Right atrium auricular region (tissue), 2 donors: Measurements from ENCODE around the gene WDFY2. TPM values are rescaled to one million over a fixed set of nuclear protein-coding genes. Genes with fewer than 3 reads are reported as not detected.

Source experiments
- DNase-seq: peaks from one replicate; pipeline ENCODE4 v3.0.0-alpha.2; 2019; ENCODE audit warnings: low spot score
- H3K27ac ChIP-seq, 2 donors: fragments of 200-600 bp; sonication (generic); 1 replicate in 1 of 2; 2 replicates in 1 of 2; pipeline ENCODE4 v1.5.1; 2016 to 2019
- H3K27me3 ChIP-seq, 2 donors: fragments of 200-600 bp; sonication (generic); one replicate each; pipeline versions ENCODE4 v1.5.1 to v1.6.0; 2017 to 2019
- H3K36me3 ChIP-seq: fragments of 200-600 bp; sonication (generic); one replicate; pipeline ENCODE4 v1.5.1; 2016
- H3K4me1 ChIP-seq, 2 donors: fragments of 200-600 bp; sonication (generic); one replicate each; pipeline versions ENCODE4 v1.5.1 to v1.6.0; 2017 to 2019
- H3K4me3 ChIP-seq, 2 donors: fragments of 200-600 bp; sonication (generic); 1 replicate in 1 of 2; 2 replicates in 1 of 2; pipeline ENCODE4 v1.5.1; 2017 to 2019; ENCODE audit warnings: mild to moderate bottlenecking in 1 of 2, moderate library complexity in 1 of 2
- H3K9me3 ChIP-seq, 2 donors: fragments of 200-600 bp; sonication (generic); one replicate each; pipeline ENCODE4 v1.5.1; 2019
- total RNA-seq, 2 donors: library from RNA; depleted of rRNA; stranded (reverse); fragments of >200 nt; gene quantifications; one replicate each; pipeline ENCODE4 v1.1.0, GENCODE V29; 2016
- TF ChIP-seq, protein P1 (sequence below), 2 donors: fragments of 200-600 bp; sonication (generic); IDR thresholded peaks; one replicate each; pipeline ENCODE4 v1.5.1; 2019; ENCODE audit warnings: antibody characterized with exemption in 2 of 2

Gene WDFY2
- total RNA-seq, 2 donors from 2014 or later = 2.3 to 3.8 TPM

DNA sequence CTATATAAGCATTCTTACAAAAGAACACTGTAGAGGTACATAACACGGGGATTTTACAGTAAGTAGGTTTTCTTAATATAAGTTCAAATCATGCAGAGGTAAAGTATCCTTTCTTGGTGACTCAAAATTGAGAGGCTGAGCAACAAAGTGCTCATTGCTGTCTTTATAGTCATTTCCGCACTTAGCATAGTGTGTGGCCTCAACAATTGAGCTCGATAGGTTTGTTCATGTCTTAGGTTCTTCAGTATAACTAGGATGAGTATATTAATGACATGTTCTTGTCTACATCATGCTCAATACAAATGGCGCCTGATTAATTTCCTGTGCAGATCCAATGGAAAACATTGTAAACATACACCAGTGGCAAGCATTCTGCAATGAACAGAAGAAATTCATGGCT is 1.4 kb downstream of the WDFY2 start:
- H3K4me3 ChIP-seq = peak overlapping the region; percentile 63 to 98
- no peak for DNase-seq
- TF ChIP-seq, protein P1, sequence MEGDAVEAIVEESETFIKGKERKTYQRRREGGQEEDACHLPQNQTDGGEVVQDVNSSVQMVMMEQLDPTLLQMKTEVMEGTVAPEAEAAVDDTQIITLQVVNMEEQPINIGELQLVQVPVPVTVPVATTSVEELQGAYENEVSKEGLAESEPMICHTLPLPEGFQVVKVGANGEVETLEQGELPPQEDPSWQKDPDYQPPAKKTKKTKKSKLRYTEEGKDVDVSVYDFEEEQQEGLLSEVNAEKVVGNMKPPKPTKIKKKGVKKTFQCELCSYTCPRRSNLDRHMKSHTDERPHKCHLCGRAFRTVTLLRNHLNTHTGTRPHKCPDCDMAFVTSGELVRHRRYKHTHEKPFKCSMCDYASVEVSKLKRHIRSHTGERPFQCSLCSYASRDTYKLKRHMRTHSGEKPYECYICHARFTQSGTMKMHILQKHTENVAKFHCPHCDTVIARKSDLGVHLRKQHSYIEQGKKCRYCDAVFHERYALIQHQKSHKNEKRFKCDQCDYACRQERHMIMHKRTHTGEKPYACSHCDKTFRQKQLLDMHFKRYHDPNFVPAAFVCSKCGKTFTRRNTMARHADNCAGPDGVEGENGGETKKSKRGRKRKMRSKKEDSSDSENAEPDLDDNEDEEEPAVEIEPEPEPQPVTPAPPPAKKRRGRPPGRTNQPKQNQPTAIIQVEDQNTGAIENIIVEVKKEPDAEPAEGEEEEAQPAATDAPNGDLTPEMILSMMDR (IDR thresholded peaks at IDR 0.05) = no peak
- no peaks in the 10 kb centered on the region for H3K27me3 ChIP-seq
- H3K27ac ChIP-seq = peak overlapping the region in 1 of 2 donors; percentile 92
- H3K36me3 ChIP-seq = no peaks in the 10 kb centered on the region
- H3K9me3 ChIP-seq = no peaks in the 10 kb centered on the region
- peaks cover 0 to 23% of the 10 kb centered on the region in 2 donors for H3K4me1 ChIP-seq

- peaks cover 0 to 30% of the 10 kb centered on the region in 2 donors for H3K4me1 ChIP-seq
- TF ChIP-seq, protein P1 (IDR thresholded peaks at IDR 0.05) = no peak
Observed at GRCh38 chr13:51587372-51587771, 3.1 kb downstream of the WDFY2 start.

DNA sequence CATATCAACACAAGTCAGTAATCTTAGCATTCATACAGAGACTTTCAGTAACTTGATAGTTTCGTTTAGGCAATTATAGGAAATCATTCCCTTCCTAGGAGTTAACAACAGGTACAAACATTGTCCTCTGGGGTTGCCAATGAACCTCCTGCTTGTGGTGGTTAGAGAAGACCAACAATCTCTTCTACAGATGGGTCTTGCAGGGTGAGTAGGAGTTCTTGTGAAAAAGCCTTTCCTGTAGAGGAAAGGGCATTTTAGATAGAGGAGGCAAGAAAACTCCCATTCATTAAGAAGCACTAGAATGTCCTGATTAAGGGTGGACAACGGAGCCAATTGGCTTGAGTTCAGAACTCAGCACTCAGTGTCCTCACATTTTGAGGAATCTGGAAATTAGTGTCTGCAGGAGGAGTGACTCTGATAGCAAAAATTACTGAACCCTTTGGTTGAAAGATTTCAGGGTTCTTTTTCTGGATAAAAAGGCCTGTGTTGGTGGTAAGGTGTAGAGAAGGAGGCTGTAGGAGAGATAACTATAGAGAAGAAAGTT is 4.2 kb downstream of the WDFY2 start:
- DNase-seq = no peak
- Histone ChIP-seq H3K4me3 (no peak overlapping the region), H3K36me3 (no peaks in the 10 kb centered on the region), H3K9me3 (no peaks in the 10 kb centered on the region), H3K27me3 (no peaks in the 10 kb centered on the region), H3K27ac (no peak overlapping the region), H3K4me1 (peaks cover 0 to 30% of the 10 kb centered on the region in 2 donors)
- TF ChIP-seq, protein P1 (IDR thresholded peaks at IDR 0.05) = no peak

More at GRCh38 chr13:51587372-51587771, 3.1 kb downstream of the WDFY2 start:
- Histone ChIP-seq H3K27me3 (no peaks in the 10 kb centered on the region), H3K36me3 (no peaks in the 10 kb centered on the region), H3K4me3 (no peak overlapping the region), H3K27ac (no peak overlapping the region), H3K9me3 (no peaks in the 10 kb centered on the region)
- DNase-seq = no peak

DNA sequence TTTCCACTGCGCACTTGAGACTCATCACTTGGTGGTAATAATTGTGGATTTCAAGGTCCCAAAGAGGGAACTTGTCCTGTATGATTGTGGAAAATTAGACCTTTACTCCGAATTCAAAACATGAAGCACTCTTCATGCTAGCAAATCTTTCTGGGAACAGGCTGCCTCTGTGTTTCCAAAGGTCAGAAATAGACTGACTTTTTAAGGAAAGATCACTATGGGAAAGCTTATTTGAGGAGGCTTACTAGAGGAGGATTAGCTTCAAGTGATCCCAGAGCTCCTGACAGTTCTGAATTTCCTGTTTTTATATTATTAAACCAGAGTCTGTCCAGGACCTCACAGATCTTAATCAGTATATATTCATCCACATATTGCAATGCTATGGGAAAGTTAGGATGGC is 5.5 kb downstream of the WDFY2 start:
- H3K4me1 ChIP-seq = peaks cover 0 to 30% of the 10 kb centered on the region in 2 donors
- no peak overlapping the region for H3K27ac ChIP-seq
- TF ChIP-seq, protein P1 (IDR thresholded peaks at IDR 0.05) = no peak

DNA sequence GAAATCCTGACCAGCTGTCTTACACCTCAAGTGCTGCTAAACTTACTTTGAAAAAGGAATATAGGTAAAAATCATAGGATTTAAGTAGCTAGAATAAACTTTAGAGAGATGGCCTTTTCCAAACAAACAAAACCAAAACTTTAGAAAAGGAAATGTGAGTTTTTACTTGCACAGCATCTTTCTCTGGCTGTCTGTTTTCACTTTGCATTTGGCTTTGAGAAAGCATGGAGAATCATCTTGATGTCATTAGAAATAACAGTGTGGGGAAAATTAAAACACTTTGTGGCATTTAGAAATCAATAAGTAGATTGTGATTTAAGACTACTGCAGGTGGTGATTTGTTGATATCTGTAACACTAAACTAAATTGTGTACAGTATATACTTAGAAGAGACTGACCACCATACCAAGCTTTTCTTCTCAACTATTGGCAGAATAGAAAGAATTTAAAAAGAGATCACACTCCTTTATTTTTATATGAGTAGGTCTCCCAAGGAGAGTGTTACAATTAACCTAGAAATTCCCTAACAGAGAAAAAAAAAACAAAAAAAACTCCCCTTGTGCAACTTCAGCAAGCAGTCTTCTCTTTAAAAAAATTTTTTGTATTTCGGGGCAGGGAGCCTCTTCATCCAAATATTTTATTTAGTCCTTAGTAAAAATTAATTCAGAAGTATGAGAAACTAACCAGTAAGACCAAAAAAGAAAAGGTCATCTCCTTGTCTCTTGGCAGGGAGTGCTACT is 6.1 kb downstream of the WDFY2 start:
- Histone ChIP-seq H3K27ac (no peak overlapping the region), H3K36me3 (no peaks in the 10 kb centered on the region), H3K9me3 (no peaks in the 10 kb centered on the region), H3K4me1 (peaks cover 0 to 28% of the 10 kb centered on the region in 2 donors), H3K27me3 (no peaks in the 10 kb centered on the region), H3K4me3 (no peak overlapping the region)
- DNase-seq = no peak
- TF ChIP-seq, protein P1 (IDR thresholded peaks at IDR 0.05) = no peak

More for the DNA sequence above, 5.5 kb downstream of the WDFY2 start:
- H3K4me3 ChIP-seq = no peak overlapping the region
- no peaks in the 10 kb centered on the region for H3K27me3 ChIP-seq
- no peak for DNase-seq
- no peaks in the 10 kb centered on the region for H3K9me3 ChIP-seq
- no peaks in the 10 kb centered on the region for H3K36me3 ChIP-seq
